Uterus (tissue), 2 donors: Measurements from ENCODE around the gene GORAB.

Experiments used
- CTCF ChIP-seq, 4 experiments: fragments of 200-600 bp in 2 of 4; fragments of 450-650 bp in 2 of 4; sonication (generic) in 2 of 4; IDR thresholded peaks; one replicate each; pipeline ENCODE4 v1.5.1; 2016 to 2019; ENCODE audit warnings: antibody characterized with exemption in 4 of 4, mild to moderate bottlenecking in 2 of 4, moderate library complexity in 1 of 4
- POLR2A ChIP-seq, 2 donors: fragments of 450-650 bp; IDR thresholded peaks; one replicate each; pipeline ENCODE4 v1.6.1; 2016; ENCODE audit warnings: antibody characterized with exemption in 2 of 2, mild to moderate bottlenecking in 1 of 2, moderate library complexity in 1 of 2

- TF ChIP-seq CTCF (IDR thresholded peaks at IDR 0.05) (no peak), POLR2A (IDR thresholded peaks at IDR 0.05) (no peak)
Measured at GRCh38 chr1:170538687-170539086, 6.7 kb downstream of the GORAB start.
